ENCODE measurements around the gene SLC13A5.
"Not testable (repeated sequence)": the region's sequence is repeated elsewhere in the genome, so short reads cannot be mapped to it uniquely, and the experiment has no call there.

SLC13A5 gene

GRCh38 chr17:6661464-6661848 is 51.7 kb downstream of the SLC13A5 start:
- Histone ChIP-seq H4K91ac (ENCODE audit: low read depth, low read length, poor library complexity) (no peak overlapping the region), H2BK12ac (ENCODE audit: low read length) (no peak overlapping the region), H3K9ac (ENCODE audit: low read depth, low read length, poor library complexity) (no peak overlapping the region), H3K36me3 (replicated peaks in 1 of 2; ENCODE audit: control insufficient read depth in 2 of 2, insufficient read depth in 2 of 2, low read length in 2 of 2) (no peaks in the 10 kb centered on the region), H3K27ac (replicated peaks; ENCODE audit: low read length) (no peak overlapping the region), H3K4ac (ENCODE audit: low read length) (no peak overlapping the region), H3K4me2 (ENCODE audit: insufficient read depth, low read length, poor library complexity, severe bottlenecking) (no peak overlapping the region), H3K4me3 (ENCODE audit: low read length in 2 of 2) (no peak overlapping the region), H3K23ac (ENCODE audit: low read depth, low read length, poor library complexity) (no peak overlapping the region), H2AFZ (ENCODE audit: low read length) (no peak overlapping the region), H2BK120ac (ENCODE audit: low read depth, low read length) (no peak overlapping the region), H4K8ac (ENCODE audit: low read depth, low read length) (no peak overlapping the region), H3K27me3 (ENCODE audit: control insufficient read depth in 3 of 3, insufficient read depth in 3 of 3, low read depth in 1 of 3, low read length in 3 of 3) (peaks cover 0 to 61% (median 13%) of the 10 kb centered on the region in 3 experiments), H2BK15ac (ENCODE audit: low read length) (no peak overlapping the region), H3K9me3 (replicated peaks in 1 of 2; ENCODE audit: control insufficient read depth in 2 of 2, insufficient read depth in 1 of 2, low read depth in 1 of 2, low read length in 2 of 2) (no peaks in the 10 kb centered on the region), H2BK5ac (ENCODE audit: low read length) (no peak overlapping the region), H3K79me1 (ENCODE audit: low read depth, low read length) (no peaks in the 10 kb centered on the region), H3K14ac (ENCODE audit: low read length) (no peak overlapping the region), H3K18ac (ENCODE audit: low read length) (no peak overlapping the region), H3K4me1 (ENCODE audit: control insufficient read depth in 2 of 2, insufficient read depth in 1 of 2, low read depth in 1 of 2, low read length in 2 of 2) (peaks cover 0 to 4% of the 10 kb centered on the region in 2 donors), H2AK5ac (ENCODE audit: low read depth, low read length) (no peak overlapping the region)
- WGBS, 2 donors (ENCODE audit: extremely low coverage in 2 of 2, insufficient read length in 2 of 2, insufficient replicate concordance in 1 of 2) = no CpG with 5 or more reads among the region's 2 CpGs
- no peak for DNase-seq (ENCODE audit: low spot score)

GRCh38 chr17:6660805-6661463 is 52.2 kb downstream of the SLC13A5 start:
- no peak for DNase-seq (ENCODE audit: low spot score)
- H2BK15ac ChIP-seq (ENCODE audit: low read length) = no peak overlapping the region
- WGBS, 2 donors (ENCODE audit: extremely low coverage in 2 of 2, insufficient read length in 2 of 2, insufficient replicate concordance in 1 of 2) = no CpG with 5 or more reads among the region's 11 CpGs
- H3K18ac ChIP-seq (ENCODE audit: low read length) = no peak overlapping the region
- H2BK5ac ChIP-seq (ENCODE audit: low read length) = no peak overlapping the region
- no peak overlapping the region for H3K4me3 ChIP-seq (ENCODE audit: low read length in 2 of 2)
- H3K9ac ChIP-seq (ENCODE audit: low read depth, low read length, poor library complexity) = no peak overlapping the region
- H3K27ac ChIP-seq (replicated peaks; ENCODE audit: low read length) = no peak overlapping the region
- no peaks in the 10 kb centered on the region for H3K9me3 ChIP-seq (replicated peaks in 1 of 2; ENCODE audit: control insufficient read depth in 2 of 2, insufficient read depth in 1 of 2, low read depth in 1 of 2, low read length in 2 of 2)
- no peak overlapping the region for H2BK120ac ChIP-seq (ENCODE audit: low read depth, low read length)
- H3K4me1 ChIP-seq (ENCODE audit: control insufficient read depth in 2 of 2, insufficient read depth in 1 of 2, low read depth in 1 of 2, low read length in 2 of 2) = peaks cover 0 to 4% of the 10 kb centered on the region in 2 donors
- H3K4ac ChIP-seq (ENCODE audit: low read length) = no peak overlapping the region
- H2BK12ac ChIP-seq (ENCODE audit: low read length) = no peak overlapping the region
- no peak overlapping the region for H3K14ac ChIP-seq (ENCODE audit: low read length)
- no peak overlapping the region for H3K23ac ChIP-seq (ENCODE audit: low read depth, low read length, poor library complexity)
- no peak overlapping the region for H2AK5ac ChIP-seq (ENCODE audit: low read depth, low read length)
- peaks cover 0 to 61% (median 15%) of the 10 kb centered on the region in 3 experiments for H3K27me3 ChIP-seq (ENCODE audit: control insufficient read depth in 3 of 3, insufficient read depth in 3 of 3, low read depth in 1 of 3, low read length in 3 of 3)
- H3K36me3 ChIP-seq (replicated peaks in 1 of 2; ENCODE audit: control insufficient read depth in 2 of 2, insufficient read depth in 2 of 2, low read length in 2 of 2) = no peaks in the 10 kb centered on the region
- H2AFZ ChIP-seq (ENCODE audit: low read length) = no peak overlapping the region
- H3K79me1 ChIP-seq (ENCODE audit: low read depth, low read length) = no peaks in the 10 kb centered on the region
- no peak overlapping the region for H4K91ac ChIP-seq (ENCODE audit: low read depth, low read length, poor library complexity)
- no peak overlapping the region for H3K4me2 ChIP-seq (ENCODE audit: insufficient read depth, low read length, poor library complexity, severe bottlenecking)
- no peak overlapping the region for H4K8ac ChIP-seq (ENCODE audit: low read depth, low read length)

GRCh38 chr17:6660101-6660500 is 53.1 kb downstream of the SLC13A5 start:
- WGBS, 2 donors (ENCODE audit: extremely low coverage in 2 of 2, insufficient read length in 2 of 2, insufficient replicate concordance in 1 of 2) = no CpG with 5 or more reads among the region's 9 CpGs
- H3K4me1 ChIP-seq (ENCODE audit: control insufficient read depth in 2 of 2, insufficient read depth in 1 of 2, low read depth in 1 of 2, low read length in 2 of 2) = peaks cover 3 to 7% of the 10 kb centered on the region in 2 donors
- H3K27me3 ChIP-seq (ENCODE audit: control insufficient read depth in 3 of 3, insufficient read depth in 3 of 3, low read depth in 1 of 3, low read length in 3 of 3) = peaks cover 0 to 65% (median 21%) of the 10 kb centered on the region in 3 experiments

GRCh38 chr17:6658411-6658810 is 54.8 kb downstream of the SLC13A5 start:
- H3K4me3 ChIP-seq (ENCODE audit: low read length in 2 of 2); H3K23ac ChIP-seq (ENCODE audit: low read depth, low read length, poor library complexity); H3K4me2 ChIP-seq (ENCODE audit: insufficient read depth, low read length, poor library complexity, severe bottlenecking); H3K36me3 ChIP-seq (replicated peaks in 1 of 2; ENCODE audit: control insufficient read depth in 2 of 2, insufficient read depth in 2 of 2, low read length in 2 of 2); H3K14ac ChIP-seq (ENCODE audit: low read length); H2BK15ac ChIP-seq (ENCODE audit: low read length); H3K79me1 ChIP-seq (ENCODE audit: low read depth, low read length); H2AFZ ChIP-seq (ENCODE audit: low read length); DNase-seq (ENCODE audit: low spot score); H3K9ac ChIP-seq (ENCODE audit: low read depth, low read length, poor library complexity); H4K91ac ChIP-seq (ENCODE audit: low read depth, low read length, poor library complexity); H3K27ac ChIP-seq (replicated peaks; ENCODE audit: low read length); H2AK5ac ChIP-seq (ENCODE audit: low read depth, low read length); H2BK120ac ChIP-seq (ENCODE audit: low read depth, low read length); H2BK12ac ChIP-seq (ENCODE audit: low read length); H3K18ac ChIP-seq (ENCODE audit: low read length); H3K9me3 ChIP-seq (replicated peaks in 1 of 2; ENCODE audit: control insufficient read depth in 2 of 2, insufficient read depth in 1 of 2, low read depth in 1 of 2, low read length in 2 of 2); H2BK5ac ChIP-seq (ENCODE audit: low read length); H3K4ac ChIP-seq (ENCODE audit: low read length); H4K8ac ChIP-seq (ENCODE audit: low read depth, low read length): not testable (repeated sequence)
- peaks cover 12 to 19% of the 10 kb centered on the region in 2 donors for H3K4me1 ChIP-seq (ENCODE audit: control insufficient read depth in 2 of 2, insufficient read depth in 1 of 2, low read depth in 1 of 2, low read length in 2 of 2)
- WGBS, 2 donors (ENCODE audit: extremely low coverage in 2 of 2, insufficient read length in 2 of 2, insufficient replicate concordance in 1 of 2) = no CpG with 5 or more reads among the region's 5 CpGs
- peaks cover 0 to 72% (median 32%) of the 10 kb centered on the region in 3 experiments for H3K27me3 ChIP-seq (ENCODE audit: control insufficient read depth in 3 of 3, insufficient read depth in 3 of 3, low read depth in 1 of 3, low read length in 3 of 3)

More at GRCh38 chr17:6660101-6660500, 53.1 kb downstream of the SLC13A5 start:
- no peak overlapping the region for H3K18ac ChIP-seq (ENCODE audit: low read length)
- H3K23ac ChIP-seq (ENCODE audit: low read depth, low read length, poor library complexity) = no peak overlapping the region
- H3K36me3 ChIP-seq (replicated peaks in 1 of 2; ENCODE audit: control insufficient read depth in 2 of 2, insufficient read depth in 2 of 2, low read length in 2 of 2) = no peaks in the 10 kb centered on the region
- no peaks in the 10 kb centered on the region for H3K79me1 ChIP-seq (ENCODE audit: low read depth, low read length)
- H3K9ac ChIP-seq (ENCODE audit: low read depth, low read length, poor library complexity) = no peak overlapping the region
- no peak overlapping the region for H2AFZ ChIP-seq (ENCODE audit: low read length)
- no peak overlapping the region for H2BK12ac ChIP-seq (ENCODE audit: low read length)
- no peak overlapping the region for H3K14ac ChIP-seq (ENCODE audit: low read length)
- no peak overlapping the region for H3K4ac ChIP-seq (ENCODE audit: low read length)
- no peaks in the 10 kb centered on the region for H3K9me3 ChIP-seq (replicated peaks in 1 of 2; ENCODE audit: control insufficient read depth in 2 of 2, insufficient read depth in 1 of 2, low read depth in 1 of 2, low read length in 2 of 2)
- no peak overlapping the region for H3K4me2 ChIP-seq (ENCODE audit: insufficient read depth, low read length, poor library complexity, severe bottlenecking)
- no peak overlapping the region for H2BK5ac ChIP-seq (ENCODE audit: low read length)
- H2BK15ac ChIP-seq (ENCODE audit: low read length) = no peak overlapping the region
- no peak overlapping the region for H3K27ac ChIP-seq (replicated peaks; ENCODE audit: low read length)
- DNase-seq (ENCODE audit: low spot score) = no peak
- H4K91ac ChIP-seq (ENCODE audit: low read depth, low read length, poor library complexity) = no peak overlapping the region
- no peak overlapping the region for H2BK120ac ChIP-seq (ENCODE audit: low read depth, low read length)
- H4K8ac ChIP-seq (ENCODE audit: low read depth, low read length) = no peak overlapping the region
- no peak overlapping the region for H3K4me3 ChIP-seq (ENCODE audit: low read length in 2 of 2)
- H2AK5ac ChIP-seq (ENCODE audit: low read depth, low read length) = no peak overlapping the region

All from neuronal stem cell (in vitro differentiated cells).